GM12878 (cell line): ENCODE results near the gene PANK1. TPM values are rescaled to one million over a fixed set of nuclear protein-coding genes. Genes with fewer than 3 reads are reported as not detected.

Experiments
- ATAC-seq: fragments of 200-7000 bp; cut with Tn5 transposase; 3 replicates; pipeline ENCODE4 v1.9.1; 2020; ENCODE audit warnings: mild to moderate bottlenecking, moderate library complexity
- BruUV-seq: library from RNA; stranded (reverse); fragments of 400-500 nt; replicated peaks from 2 replicates; lab custom pipeline; 2021; lab: Mats Ljungman, UMichigan
- CTCF ChIA-PET: fragments of 300-600 bp; sonication (Branson Sonifier 250); formaldehyde crosslinking; extraction: SDS; loops from one replicate; lab custom pipeline; 2021; ENCODE audit warnings: inconsistent platforms; lab: Yijun Ruan, JAX
- POLR2A ChIA-PET: fragments of 350-600 bp; formaldehyde crosslinking; extraction: SDS; loops from one replicate; lab custom pipeline; 2021; ENCODE audit warnings: inconsistent platforms; lab: Charles Lee
- RAD21 ChIA-PET: fragments of 300-600 bp; sonication (Branson Sonifier 250); formaldehyde crosslinking; loops from one replicate; lab custom pipeline; 2023; ENCODE audit warnings: antibody characterized with exemption; ENCODE audit not compliant: unreplicated experiment; lab: Charles Lee
- SMC1A ChIA-PET: fragments of 300-600 bp; sonication (Branson Sonifier 250); formaldehyde crosslinking; loops from one replicate; lab custom pipeline; 2023; ENCODE audit not compliant: unreplicated experiment, uncharacterized antibody; lab: Charles Lee
- DNase-seq: peaks from one replicate; pipeline ENCODE4 v3.0.0-alpha.2; 2011; ENCODE audit warnings: low read depth, low spot score
- FAIRE-seq: peaks from 3 replicates; lab custom pipeline; 2011; peaks lifted over from hg19 to GRCh38; lab: Jason Lieb, UNC
- H2AFZ ChIP-seq: 2 replicates; pipeline ENCODE4 v1.6.0; 2011; ENCODE audit warnings: low read depth, low read length, control low read depth; ENCODE audit not compliant: control insufficient read depth
- H3K27ac ChIP-seq: 2 replicates; pipeline ENCODE4 v1.5.1; 2011; ENCODE audit warnings: control low read depth; ENCODE audit not compliant: control insufficient read depth, insufficient read depth
- H3K27me3 ChIP-seq, 2 experiments: replicated peaks in 1 of 2; 2 replicates each; pipeline versions ENCODE4 v1.6.0 to v1.6.1; 2011; ENCODE audit warnings: low read length in 1 of 2; ENCODE audit not compliant: control insufficient read depth in 2 of 2, insufficient read depth in 2 of 2
- H3K36me3 ChIP-seq, 2 experiments: 2 replicates each; pipeline ENCODE4 v1.5.1; 2011; ENCODE audit warnings: low read length in 1 of 2; ENCODE audit not compliant: control insufficient read depth in 2 of 2, insufficient read depth in 2 of 2
- H3K4me1 ChIP-seq: 2 replicates; pipeline ENCODE4 v1.6.1; 2011; ENCODE audit warnings: mild to moderate bottlenecking, low read length, moderate library complexity, mixed read lengths; ENCODE audit not compliant: control insufficient read depth, insufficient read depth
- H3K4me2 ChIP-seq: 2 replicates; pipeline ENCODE4 v1.6.0; 2011; ENCODE audit warnings: control low read depth; ENCODE audit not compliant: control insufficient read depth, insufficient read depth
- H3K4me3 ChIP-seq: fragments of 200-600 bp; sonication (generic); 2 replicates; pipeline ENCODE4 v1.5.1; 2016
- H3K79me2 ChIP-seq: 2 replicates; pipeline ENCODE4 v1.6.0; 2011; ENCODE audit warnings: low read length; ENCODE audit not compliant: control insufficient read depth, insufficient read depth
- H3K9ac ChIP-seq: 2 replicates; pipeline ENCODE4 v1.8.0; 2011; ENCODE audit warnings: low read length, control low read depth, mixed read lengths; ENCODE audit not compliant: control insufficient read depth, insufficient read depth
- H3K9me3 ChIP-seq: replicated peaks from 3 replicates; pipeline ENCODE4 v1.5.1; 2011; ENCODE audit warnings: mild to moderate bottlenecking, low read length; ENCODE audit not compliant: control insufficient read depth, insufficient read depth
- H4K20me1 ChIP-seq: 2 replicates; pipeline ENCODE4 v1.6.0; 2011; ENCODE audit not compliant: control insufficient read depth, insufficient read depth
- CUX1 ChIP-seq: IDR thresholded peaks from 2 replicates; pipeline ENCODE4 v1.6.1; 2012; ENCODE audit warnings: improper control_type of control experiment, low read depth, low read length; ENCODE audit not compliant: insufficient replicate concordance
- EP300 ChIP-seq, 2 experiments: fragments of 150-350 bp in 1 of 2; IDR thresholded peaks; 2 replicates each; pipeline ENCODE4 v1.6.1; 2011 to 2012; ENCODE audit warnings: low read depth in 2 of 2, low read length in 2 of 2, borderline replicate concordance in 1 of 2, improper control_type of control experiment in 1 of 2, inconsistent platforms in 1 of 2; ENCODE audit not compliant: control insufficient read depth in 1 of 2
- HDGF ChIP-seq: fragments of 450-650 bp; IDR thresholded peaks from 2 replicates; pipeline ENCODE4 v1.6.1; 2016; ENCODE audit warnings: antibody characterized with exemption
- KAT2A ChIP-seq: conservative IDR thresholded peaks from 2 replicates; pipeline ENCODE4 v1.6.1; 2011; ENCODE audit warnings: low read depth, low read length; ENCODE audit not compliant: control insufficient read depth
- KLF5 ChIP-seq: fragments of 450-650 bp; IDR thresholded peaks from 2 replicates; pipeline ENCODE4 v1.6.1; 2014; ENCODE audit warnings: mild to moderate bottlenecking; ENCODE audit not compliant: partially characterized antibody
- LARP7 ChIP-seq: fragments of 450-650 bp; IDR thresholded peaks from 2 replicates; pipeline ENCODE4 v1.6.1; 2017; ENCODE audit warnings: mild to moderate bottlenecking
- MTA2 ChIP-seq: fragments of 450-650 bp; IDR thresholded peaks from 2 replicates; pipeline ENCODE4 v1.6.1; 2016; ENCODE audit warnings: low read depth, mild to moderate bottlenecking, moderate library complexity
- NR2C1 ChIP-seq: fragments of 450-650 bp; IDR thresholded peaks from 2 replicates; pipeline ENCODE4 v1.6.1; 2017; ENCODE audit warnings: antibody characterized with exemption, mild to moderate bottlenecking, moderate library complexity
- PBX3 ChIP-seq: IDR thresholded peaks from 2 replicates; pipeline ENCODE4 v1.6.1; 2011; ENCODE audit warnings: mild to moderate bottlenecking, low read depth, low read length, moderate library complexity; ENCODE audit not compliant: insufficient replicate concordance
- RAD51 ChIP-seq: fragments of 450-650 bp; IDR thresholded peaks from 2 replicates; pipeline ENCODE4 v1.6.1; 2016; ENCODE audit warnings: moderate library complexity, mild to moderate bottlenecking, inconsistent platforms
- SMARCA5 ChIP-seq: fragments of 450-650 bp; IDR thresholded peaks from 2 replicates; pipeline ENCODE4 v1.6.1; 2017; ENCODE audit warnings: mild to moderate bottlenecking
- SRF ChIP-seq, 2 experiments: IDR thresholded peaks; 2 replicates each; pipeline ENCODE4 v1.6.1; 2011; ENCODE audit warnings: low read depth in 2 of 2, low read length in 2 of 2, mild to moderate bottlenecking in 1 of 2, moderate library complexity in 1 of 2
- ZBTB4 ChIP-seq: fragments of 450-650 bp; formaldehyde crosslinking; IDR thresholded peaks from 2 replicates; pipeline ENCODE4 v1.4.0; 2022; ENCODE audit warnings: mild to moderate bottlenecking, moderate library complexity
- ZNF207 ChIP-seq: fragments of 450-650 bp; IDR thresholded peaks from 2 replicates; pipeline ENCODE4 v1.6.1; 2014; ENCODE audit warnings: antibody characterized with exemption, mild to moderate bottlenecking, borderline replicate concordance
- ZNF217 ChIP-seq: fragments of 450-650 bp; IDR thresholded peaks from 2 replicates; pipeline ENCODE4 v1.6.1; 2017; ENCODE audit warnings: antibody characterized with exemption, mild to moderate bottlenecking
- whole genome bisulfite sequencing: methylation state at CpG from one replicate; pipeline ENCODE4 v1.1.6; 2016; ENCODE audit warnings: low lambda C conversion rate; ENCODE audit not compliant: insufficient replicate concordance, insufficient coverage; ENCODE audit errors: missing lambda C conversion rate; 5-methylcytosine and 5-hydroxymethylcytosine counted together
- in situ Hi-C: fragments of 300-500 bp; cut with MboI; formaldehyde crosslinking; loops from 9 replicates; pipeline ENCODE4 v1.14.3; 2018; ENCODE audit warnings: mixed read lengths
- intact Hi-C: fragments of 100-400 bp; cut with micrococcal nuclease; formaldehyde crosslinking; loops from one replicate; pipeline ENCODE4 v1.14.2; 2022; ENCODE audit not compliant: unreplicated experiment
- polyA plus RNA-seq, 11 experiments: library from polyadenylated mRNA; depleted of rRNA in 4 of 11; unstranded in 6 of 11; stranded (reverse) in 5 of 11; fragments of >200 nt; fragmentation: Nextera tagmentation in 4 of 11; fragmentation: Illumina TruSeq in 1 of 11; extraction: Ambion mirVana in 4 of 11; extraction: Trizol in 1 of 11; gene quantifications; 1 replicate in 1 of 11; 2 replicates in 10 of 11; pipeline versions ENCODE4 v1.2.1 to v1.2.3, GENCODE V29; 2011 to 2016; ENCODE audit warnings: inconsistent platforms in 2 of 11, missing spikeins in 2 of 11, low read depth in 1 of 11
- total RNA-seq, 4 experiments: library from RNA; depleted of rRNA in 3 of 4; stranded (reverse); fragments of >200 nt in 3 of 4; fragmentation: Illumina TruSeq in 1 of 4; extraction: Trizol in 1 of 4; gene quantifications; 2 replicates each; pipeline versions ENCODE4 v1.2.1 to v1.2.3, GENCODE V29; 2013 to 2021

Gene PANK1
- total and polyA plus RNA-seq, 10 of the 15 experiments (the other 5 are each of a cell fraction or from before 2014, with no cell fraction given) = 1.9 to 10.6 (median 5.8) TPM

- BruUV-seq = no TSS peak
- Histone ChIP-seq H3K36me3 (peaks cover 0 to 4% of the 10 kb centered on the region in 2 experiments; a peak in 3 of 4 replicates), H3K4me1 (no peaks in the 10 kb centered on the region), H3K27me3 (no peaks in the 10 kb centered on the region), H2AFZ (no peak overlapping the region), H4K20me1 (no peaks in the 10 kb centered on the region), H3K9ac (no peak overlapping the region), H3K4me3 (no peak overlapping the region), H3K27ac (no peak overlapping the region), H3K79me2 (no peaks in the 10 kb centered on the region), H3K4me2 (no peak overlapping the region), H3K9me3 (no peaks in the 10 kb centered on the region)
- POLR2A ChIA-PET = no interaction called here
- ATAC-seq (no peak), FAIRE-seq (no peak), DNase-seq (no peak)
- intact Hi-C loops = no loop called here
- in situ Hi-C loops = no loop called here
- CTCF ChIA-PET = no interaction called here
- SMC1A ChIA-PET = interaction anchor here (2.3 to 2.8 kb wide), 2 partner anchors 10 to 11 kb away, joined by 6 to 8 read pairs; no protein-coding TSS in a partner anchor
- RAD21 ChIA-PET = no interaction called here
- whole genome bisulfite sequencing = 92% methylated on average over 3 of the region's 3 CpGs
- TF ChIP-seq SMARCA5 (no peak), EP300 (IDR thresholded peaks at IDR 0.05; ENCODE audit: borderline replicate concordance in 1 of 2, control insufficient read depth in 1 of 2, low read depth in 2 of 2, low read length in 2 of 2) (no peak), MTA2 (no peak), ZBTB4 (CRISPR knock-in tag) (no peak), NR2C1 (no peak), ZNF217 (no peak), RAD51 (no peak), PBX3 (no peak), SRF (IDR thresholded peaks at IDR 0.05; ENCODE audit: low read depth in 2 of 2, low read length in 2 of 2) (no peak), KLF5 (no peak), CUX1 (no peak), KAT2A (no peak), LARP7 (no peak), ZNF207 (no peak), HDGF (no peak)
These were observed 52.5 kb downstream of the PANK1 start for GRCh38 chr10:89592539-89592938.
